Ishikawa (cell line): ENCODE results near the gene MAP4K4.

Experiments used
- CEBPB ChIP-seq: IDR thresholded peaks from 2 replicates; pipeline ENCODE4 v1.6.1; 2012
- CREB1 ChIP-seq: IDR thresholded peaks from 2 replicates; pipeline ENCODE4 v1.6.1; 2012; ENCODE audit warnings: low read depth
- EGR1 ChIP-seq: IDR thresholded peaks from 2 replicates; pipeline ENCODE4 v1.6.1; 2012
- EP300 ChIP-seq: IDR thresholded peaks from 2 replicates; pipeline ENCODE4 v1.6.1; 2012; ENCODE audit warnings: borderline replicate concordance
- FOXM1 ChIP-seq: IDR thresholded peaks from 2 replicates; pipeline ENCODE4 v1.6.1; 2012; ENCODE audit warnings: low read depth, borderline replicate concordance
- NFIC ChIP-seq: IDR thresholded peaks from 2 replicates; pipeline ENCODE4 v1.6.1; 2012
- RAD21 ChIP-seq: IDR thresholded peaks from 2 replicates; pipeline ENCODE4 v1.6.1; 2012; ENCODE audit warnings: low read depth
- TAF1 ChIP-seq: IDR thresholded peaks from 2 replicates; pipeline ENCODE4 v1.6.1; 2012; ENCODE audit warnings: low read depth, mild to moderate bottlenecking
- TCF12 ChIP-seq: IDR thresholded peaks from 2 replicates; pipeline ENCODE4 v1.6.1; 2012; ENCODE audit warnings: low read depth
- TEAD4 ChIP-seq: IDR thresholded peaks from 2 replicates; pipeline ENCODE4 v1.6.1; 2012
- YY1 ChIP-seq: IDR thresholded peaks from 2 replicates; pipeline ENCODE4 v1.6.1; 2012; ENCODE audit warnings: low read depth
- ZBTB7A ChIP-seq: IDR thresholded peaks from 2 replicates; pipeline ENCODE4 v1.6.1; 2012; ENCODE audit warnings: low read depth
- TF ChIP-seq, protein P1 (sequence below): IDR thresholded peaks from 2 replicates; pipeline ENCODE4 v1.6.1; 2012; ENCODE audit warnings: low read depth, mild to moderate bottlenecking
- TF ChIP-seq, protein P2 (sequence below): IDR thresholded peaks from 2 replicates; pipeline ENCODE4 v1.6.1; 2012
- TF ChIP-seq, protein P3 (sequence below): IDR thresholded peaks from 2 replicates; pipeline ENCODE4 v1.6.1; 2012

MAP4K4 gene

DNA sequence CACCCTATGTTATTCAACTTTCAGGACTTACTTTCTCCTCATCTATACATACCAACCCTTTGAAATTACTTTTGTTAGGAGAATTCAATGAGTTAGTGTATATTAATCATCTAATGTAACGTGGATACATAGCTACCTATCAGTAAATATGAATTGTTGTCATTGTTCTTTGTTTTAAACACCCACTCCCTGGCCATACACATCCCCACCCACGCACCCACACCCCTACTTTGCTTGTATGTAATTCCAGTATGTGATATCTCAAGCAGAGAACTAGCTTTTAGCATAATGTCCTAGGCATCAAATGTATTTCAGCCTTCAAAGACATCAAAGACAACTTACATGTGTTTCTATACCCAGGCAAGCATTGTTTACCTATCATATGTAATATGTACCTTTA is 129.2 kb downstream of the MAP4K4 start:
- TF ChIP-seq NFIC (no peak), ZBTB7A (no peak), TAF1 (no peak), EGR1 (no peak), RAD21 (no peak), YY1 (no peak), FOXM1 (no peak), CREB1 (no peak), TEAD4 (no peak), CEBPB (no peak), EP300 (no peak)
- TF ChIP-seq, protein P1, sequence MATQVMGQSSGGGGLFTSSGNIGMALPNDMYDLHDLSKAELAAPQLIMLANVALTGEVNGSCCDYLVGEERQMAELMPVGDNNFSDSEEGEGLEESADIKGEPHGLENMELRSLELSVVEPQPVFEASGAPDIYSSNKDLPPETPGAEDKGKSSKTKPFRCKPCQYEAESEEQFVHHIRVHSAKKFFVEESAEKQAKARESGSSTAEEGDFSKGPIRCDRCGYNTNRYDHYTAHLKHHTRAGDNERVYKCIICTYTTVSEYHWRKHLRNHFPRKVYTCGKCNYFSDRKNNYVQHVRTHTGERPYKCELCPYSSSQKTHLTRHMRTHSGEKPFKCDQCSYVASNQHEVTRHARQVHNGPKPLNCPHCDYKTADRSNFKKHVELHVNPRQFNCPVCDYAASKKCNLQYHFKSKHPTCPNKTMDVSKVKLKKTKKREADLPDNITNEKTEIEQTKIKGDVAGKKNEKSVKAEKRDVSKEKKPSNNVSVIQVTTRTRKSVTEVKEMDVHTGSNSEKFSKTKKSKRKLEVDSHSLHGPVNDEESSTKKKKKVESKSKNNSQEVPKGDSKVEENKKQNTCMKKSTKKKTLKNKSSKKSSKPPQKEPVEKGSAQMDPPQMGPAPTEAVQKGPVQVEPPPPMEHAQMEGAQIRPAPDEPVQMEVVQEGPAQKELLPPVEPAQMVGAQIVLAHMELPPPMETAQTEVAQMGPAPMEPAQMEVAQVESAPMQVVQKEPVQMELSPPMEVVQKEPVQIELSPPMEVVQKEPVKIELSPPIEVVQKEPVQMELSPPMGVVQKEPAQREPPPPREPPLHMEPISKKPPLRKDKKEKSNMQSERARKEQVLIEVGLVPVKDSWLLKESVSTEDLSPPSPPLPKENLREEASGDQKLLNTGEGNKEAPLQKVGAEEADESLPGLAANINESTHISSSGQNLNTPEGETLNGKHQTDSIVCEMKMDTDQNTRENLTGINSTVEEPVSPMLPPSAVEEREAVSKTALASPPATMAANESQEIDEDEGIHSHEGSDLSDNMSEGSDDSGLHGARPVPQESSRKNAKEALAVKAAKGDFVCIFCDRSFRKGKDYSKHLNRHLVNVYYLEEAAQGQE: no peak
- TF ChIP-seq, protein P2, sequence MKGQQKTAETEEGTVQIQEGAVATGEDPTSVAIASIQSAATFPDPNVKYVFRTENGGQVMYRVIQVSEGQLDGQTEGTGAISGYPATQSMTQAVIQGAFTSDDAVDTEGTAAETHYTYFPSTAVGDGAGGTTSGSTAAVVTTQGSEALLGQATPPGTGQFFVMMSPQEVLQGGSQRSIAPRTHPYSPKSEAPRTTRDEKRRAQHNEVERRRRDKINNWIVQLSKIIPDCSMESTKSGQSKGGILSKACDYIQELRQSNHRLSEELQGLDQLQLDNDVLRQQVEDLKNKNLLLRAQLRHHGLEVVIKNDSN: no peak
- TF ChIP-seq, protein P3, sequence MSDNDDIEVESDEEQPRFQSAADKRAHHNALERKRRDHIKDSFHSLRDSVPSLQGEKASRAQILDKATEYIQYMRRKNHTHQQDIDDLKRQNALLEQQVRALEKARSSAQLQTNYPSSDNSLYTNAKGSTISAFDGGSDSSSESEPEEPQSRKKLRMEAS: no peak

DNA sequence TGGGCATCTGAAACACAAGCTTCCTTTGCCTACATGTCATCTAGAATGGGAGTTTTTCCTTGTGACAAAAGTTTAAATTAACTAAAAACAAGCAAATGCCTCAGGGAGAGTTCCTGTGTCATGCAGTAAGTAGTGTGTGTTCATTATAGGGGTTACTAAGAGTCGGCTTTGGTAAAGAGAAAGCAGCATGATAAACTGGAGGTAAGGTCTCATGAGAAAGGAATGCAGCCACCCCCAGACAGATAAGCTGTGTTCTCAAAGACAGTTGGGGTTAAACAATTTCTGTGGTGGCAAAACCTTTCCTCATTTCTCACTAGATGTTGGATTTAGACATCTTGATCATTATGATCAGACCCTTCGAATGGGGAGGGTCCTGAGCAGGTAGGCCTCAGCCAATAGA is 129.7 kb downstream of the MAP4K4 start:
- no peak for TF ChIP-seq CREB1
- no peak for TF ChIP-seq TEAD4
- TF ChIP-seq, protein P2: no peak
- TF ChIP-seq EP300: no peak
- no peak for TF ChIP-seq TCF12
- TF ChIP-seq EGR1: no peak
- no peak for TF ChIP-seq CEBPB
- TF ChIP-seq TAF1: no peak
- TF ChIP-seq RAD21: no peak
- TF ChIP-seq FOXM1: no peak
- no peak for TF ChIP-seq ZBTB7A
- no peak for TF ChIP-seq YY1
- TF ChIP-seq, protein P3: no peak
- TF ChIP-seq NFIC: no peak
- TF ChIP-seq, protein P1: no peak

DNA sequence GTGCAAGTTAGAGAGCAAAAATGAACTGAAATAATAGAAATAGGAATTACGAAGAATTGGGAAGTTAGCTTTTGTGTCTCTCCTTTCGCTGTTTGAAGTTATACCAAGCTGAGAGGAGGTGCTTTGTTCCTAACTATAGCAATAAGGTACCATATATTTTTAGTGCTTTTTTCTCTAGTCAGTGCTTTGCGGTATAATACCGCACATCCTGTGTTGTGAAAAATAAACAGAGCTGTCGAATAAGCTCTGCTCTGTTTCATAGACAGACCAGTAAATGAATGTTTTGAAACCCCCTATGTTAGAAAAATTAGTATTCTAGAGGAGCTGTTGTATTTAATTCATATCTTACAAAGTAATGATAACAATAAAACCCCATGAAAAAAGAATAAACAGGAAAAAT is 130.8 kb downstream of the MAP4K4 start:
- TF ChIP-seq, protein P3: no peak

DNA sequence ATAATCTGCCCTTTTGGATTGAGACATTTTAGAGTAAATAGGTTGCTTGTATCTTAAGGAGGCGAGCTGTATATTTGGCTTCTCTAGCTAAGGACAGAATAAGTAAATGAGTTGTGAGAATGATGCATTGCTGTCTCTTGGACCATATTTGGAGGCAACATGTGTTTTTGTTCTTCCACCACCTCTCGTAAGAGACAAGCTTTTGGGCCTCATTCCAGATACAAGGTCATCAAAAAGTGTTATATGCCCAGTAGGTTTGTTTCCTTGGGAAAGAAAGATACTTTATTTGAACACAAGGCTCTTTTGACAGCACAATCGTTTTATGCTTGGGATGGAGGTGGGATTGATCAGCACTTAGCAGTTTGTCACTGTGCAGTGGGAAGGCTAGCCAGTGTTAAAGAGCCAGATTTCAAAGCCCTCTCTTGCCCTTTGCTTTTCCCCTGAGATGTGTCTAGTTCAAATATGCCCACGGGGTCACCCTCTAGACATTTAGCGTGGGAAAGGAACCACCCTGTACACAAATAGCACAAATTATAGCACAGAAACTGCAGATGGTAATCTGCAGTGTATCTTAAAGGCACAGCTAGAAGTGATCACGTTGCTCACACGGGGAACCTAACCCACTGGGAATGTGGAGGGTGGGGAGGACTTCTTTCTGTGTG is 131.3 kb downstream of the MAP4K4 start:
- no peak for TF ChIP-seq RAD21
- TF ChIP-seq CEBPB: no peak
- no peak for TF ChIP-seq TCF12
- TF ChIP-seq, protein P1: no peak

DNA sequence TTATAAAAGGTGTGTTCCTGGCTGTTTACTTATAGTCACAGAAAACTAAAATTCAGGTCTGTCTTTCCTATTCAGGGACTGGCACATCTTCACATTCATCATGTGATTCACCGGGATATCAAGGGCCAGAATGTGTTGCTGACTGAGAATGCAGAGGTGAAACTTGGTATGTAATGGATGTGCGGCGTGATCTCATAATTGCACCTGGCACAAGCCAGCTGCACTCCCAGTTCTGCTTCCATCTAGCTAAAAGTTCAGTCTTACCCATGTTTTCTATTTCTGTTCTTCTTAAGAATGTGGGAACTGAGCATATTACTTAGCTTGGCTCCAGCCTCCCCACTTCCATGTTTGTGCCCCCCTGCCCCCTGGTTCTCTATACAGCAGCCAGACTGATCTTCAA is 131.9 kb downstream of the MAP4K4 start:
- TF ChIP-seq TCF12 (no peak), ZBTB7A (no peak), EGR1 (no peak), EP300 (no peak), CEBPB (no peak)
- TF ChIP-seq, protein P3: no peak
